Posterior cingulate gyrus (tissue), 11 donors: ENCODE results near the gene MAP7.
A peak's percentile ranks its signal among the peaks of the same experiment; 100 is the strongest.

Source experiments
- DNase-seq, 10 donors: peaks; one replicate each; pipeline versions ENCODE4 v3.0.0 to v3.0.0-alpha.2; 2020 to 2021; ENCODE audit warnings: mixed read lengths in 3 of 10
- intact Hi-C: fragments of 100-400 bp; cut with DNase I; formaldehyde crosslinking; loops from one replicate; pipeline ENCODE4 v1.15.1; 2023

MAP7 gene

DNA sequence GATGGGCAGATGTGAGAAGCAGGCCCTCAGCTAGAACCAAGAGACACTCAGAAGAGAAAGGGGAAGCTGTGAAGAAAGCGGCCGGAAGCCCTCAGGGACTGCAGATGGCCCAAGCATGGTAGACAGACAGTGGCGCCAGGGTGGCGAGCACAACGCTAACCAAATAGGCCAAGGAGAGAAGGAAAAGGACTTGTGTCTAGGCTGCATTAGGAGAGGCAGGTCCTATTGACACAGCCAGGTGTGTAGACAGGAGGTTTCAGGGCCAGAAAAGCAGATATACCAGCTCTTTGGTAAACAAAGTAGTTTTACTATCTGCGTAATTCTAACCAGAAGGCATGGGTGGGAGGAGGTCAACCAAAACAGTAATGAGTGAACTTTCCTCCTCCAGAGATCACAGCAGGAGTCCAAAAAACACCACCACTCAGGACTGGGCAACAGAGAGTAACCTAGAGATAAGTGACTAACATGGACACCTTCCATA, 15.8 kb upstream of the MAP7 start:
- DNase-seq: no peak
- intact Hi-C loops: no loop called here

DNA sequence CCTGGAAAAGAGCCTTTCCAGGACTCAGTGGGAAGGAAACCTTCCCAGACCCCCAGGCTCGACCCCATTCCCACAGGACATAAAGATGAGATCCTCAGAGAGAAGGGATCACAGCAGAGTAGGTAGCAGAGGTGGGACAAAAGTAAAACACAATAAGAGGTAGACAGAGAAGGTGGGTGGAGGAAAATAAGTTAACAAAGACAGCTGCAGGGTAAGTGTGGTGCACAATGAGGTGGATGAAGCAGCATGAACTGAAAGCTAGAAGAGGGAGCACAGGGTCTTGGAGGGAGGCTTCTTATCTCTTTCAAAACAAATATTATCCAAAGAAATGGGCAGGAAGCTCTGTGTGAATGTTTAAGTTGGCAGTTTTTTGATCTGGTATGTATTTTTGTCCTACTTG, 14.0 kb upstream of the MAP7 start:
- no peak for DNase-seq
- intact Hi-C loops: no loop called here

DNA sequence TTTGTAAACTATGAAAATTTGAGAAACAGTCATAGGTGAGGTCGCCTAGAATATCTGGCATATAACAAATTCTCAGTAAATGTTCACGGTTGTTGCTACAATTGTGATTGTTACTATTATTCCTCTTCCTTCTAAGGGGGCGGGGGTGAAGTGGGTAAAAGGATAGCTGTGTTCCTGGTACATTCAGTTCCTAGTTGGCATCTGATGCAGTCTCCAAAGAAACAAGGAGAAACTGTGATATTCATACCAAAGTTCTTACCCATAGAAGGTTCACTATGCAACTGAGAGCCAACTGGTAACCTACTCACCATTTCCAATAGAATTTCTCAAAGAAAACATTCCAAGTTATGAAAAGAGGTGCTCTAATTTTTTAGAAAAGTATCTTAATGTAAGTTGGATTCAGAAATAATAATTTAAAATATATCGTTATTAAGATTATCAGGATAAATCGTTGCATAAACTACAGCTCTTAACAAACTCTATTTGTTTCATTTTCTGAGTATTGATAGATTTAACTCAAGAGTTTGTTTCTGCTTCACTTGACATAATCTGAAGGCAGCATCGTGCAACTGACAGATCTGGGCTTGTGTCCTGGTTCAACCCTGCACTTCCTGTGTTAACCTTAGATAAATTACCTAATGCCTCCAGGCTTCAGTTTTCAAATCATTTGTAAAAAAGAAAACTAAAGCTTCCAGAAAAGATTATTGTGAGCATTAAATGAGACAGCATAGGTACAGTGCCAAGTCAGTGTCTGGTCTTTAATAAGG, 13.3 kb upstream of the MAP7 start:
- DNase-seq: no peak
- intact Hi-C loops: no loop called here

DNA sequence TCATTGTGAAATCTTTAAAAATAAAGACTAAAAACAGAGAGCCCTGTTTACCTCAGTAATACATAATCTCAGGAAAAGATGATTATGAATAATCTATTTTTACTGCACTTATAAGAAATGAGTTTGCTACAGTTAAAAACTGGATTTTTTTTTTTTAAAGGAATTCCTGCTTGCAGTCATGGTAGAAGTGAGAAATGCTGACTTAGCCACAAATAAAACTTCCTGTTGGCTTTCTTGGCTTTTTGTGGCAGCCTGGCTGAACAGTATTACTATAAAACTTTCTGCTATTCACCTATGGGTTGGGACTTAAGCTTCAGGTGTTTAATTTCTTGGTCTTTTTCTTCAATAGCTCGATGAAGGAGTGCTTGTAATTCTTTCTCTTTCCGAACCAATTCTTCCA, 12.0 kb upstream of the MAP7 start:
- no peak for DNase-seq
- intact Hi-C loops: no loop called here

GRCh38 chr6:136553166-136553787, 3.1 kb upstream of the MAP7 start:
- intact Hi-C loops: no loop called here
- no peak for DNase-seq

DNA sequence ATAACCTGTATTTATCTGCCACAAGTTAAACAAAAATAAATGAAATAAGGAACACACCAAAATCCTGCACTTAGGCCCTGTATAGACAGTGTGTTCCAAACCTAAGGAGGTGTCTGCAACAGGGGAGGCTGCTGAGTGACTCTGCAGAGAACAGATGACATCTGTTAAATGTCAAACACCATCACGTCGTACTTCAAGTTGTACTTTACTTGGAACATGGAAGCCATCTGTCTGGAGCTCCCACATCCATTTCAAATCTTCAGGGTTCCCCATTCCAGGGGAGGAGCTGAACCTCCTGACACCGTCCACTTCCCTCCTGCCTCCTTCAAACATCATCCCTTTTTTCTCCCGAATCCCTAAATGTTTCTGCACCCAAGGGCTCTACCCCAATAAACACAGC, 1.8 kb upstream of the MAP7 start:
- intact Hi-C loops: no loop called here
- no peak for DNase-seq

DNA sequence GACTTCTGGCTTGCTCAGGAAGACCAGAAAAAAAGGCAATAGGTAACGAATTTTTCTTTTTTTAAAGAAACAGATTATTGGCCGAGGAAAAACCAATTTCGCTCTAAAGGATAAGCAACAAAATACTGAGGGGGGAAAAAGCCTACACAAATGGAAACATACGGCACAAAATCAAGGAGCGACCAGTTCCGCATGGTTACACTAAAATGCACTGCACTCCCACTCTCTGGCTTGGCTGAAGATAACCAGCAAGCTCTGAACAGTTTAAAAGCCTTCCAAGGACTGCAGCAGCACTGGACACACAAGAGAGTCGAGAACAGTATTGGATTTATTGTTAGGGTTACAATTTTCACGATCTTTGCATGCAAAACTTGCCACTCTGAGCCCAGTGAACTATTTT, 881 bp upstream of the MAP7 start:
- intact Hi-C loops: loop anchor here (2.0 kb wide), 1 partner anchor 262 kb away; the partner anchor contains the start of gene BCLAF1
- DNase-seq: no peak

DNA sequence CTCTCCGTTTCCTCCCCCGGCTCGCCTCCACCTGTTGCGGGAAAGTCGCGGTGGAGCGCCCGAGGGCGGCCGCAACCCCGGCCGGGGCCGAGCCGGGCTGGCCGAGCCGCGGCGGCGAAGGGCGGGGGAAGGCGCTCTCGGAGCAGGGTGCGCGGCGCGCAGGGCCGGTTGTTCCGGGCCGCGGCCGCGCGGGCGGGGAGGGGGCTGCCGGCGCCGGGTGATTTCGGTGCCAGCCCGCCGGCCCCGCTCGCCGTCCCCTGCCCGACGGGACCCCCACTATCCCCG, 235 bp downstream of the MAP7 start:
- intact Hi-C loops: loop anchor here (2.0 kb wide), 1 partner anchor 261 kb away; the partner anchor contains the start of gene BCLAF1
- peak in 2 of 10 donors; percentile 52 to 84 for DNase-seq

GRCh38 chr6:136549300-136550044, 750 bp downstream of the MAP7 start:
- intact Hi-C loops: loop anchor here (2.0 to 10.0 kb wide), 2 partner anchors 215 to 261 kb away; partner anchors contain the start of gene BCLAF1
- peak in 6 of 10 donors; percentile 7 to 82 (median 50) for DNase-seq

DNA sequence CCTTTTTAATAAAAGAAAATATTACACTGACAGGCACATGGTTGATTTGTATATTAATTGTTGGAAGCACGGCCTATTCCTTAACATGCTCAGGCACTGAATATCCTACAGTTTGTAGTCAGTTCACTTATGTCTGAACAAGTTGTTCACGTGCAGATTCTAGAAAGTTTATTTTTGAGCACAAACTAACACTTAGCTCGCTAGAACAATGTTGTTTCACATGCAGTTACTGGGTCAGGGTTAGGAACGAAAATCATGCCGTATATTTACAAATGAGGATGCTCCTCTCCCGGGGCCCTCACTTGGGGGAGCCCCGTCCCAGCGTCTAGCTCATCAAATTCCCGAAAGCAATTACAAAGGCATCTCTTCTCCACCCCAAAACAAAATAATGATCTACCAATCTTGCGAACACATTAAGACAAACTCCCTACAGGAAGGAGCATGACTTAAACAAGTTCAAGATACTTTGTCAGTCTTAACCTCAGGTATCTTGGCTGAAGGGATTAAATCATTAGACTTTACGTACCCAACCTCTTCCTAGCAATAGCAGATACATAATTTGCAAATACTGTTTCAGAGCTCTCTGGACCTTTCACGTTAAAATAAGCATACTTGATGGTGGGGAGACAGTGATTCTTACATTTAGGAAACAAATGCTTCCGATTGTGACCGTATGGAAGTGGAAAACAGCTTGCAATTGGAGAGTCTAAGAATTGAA, 1.5 kb downstream of the MAP7 start:
- DNase-seq: no peak
- intact Hi-C loops: loop anchor here (10.0 kb wide), 1 partner anchor 214 kb away; no protein-coding TSS in a partner anchor

- no peak for DNase-seq
- intact Hi-C loops: loop anchor here (10.0 kb wide), 1 partner anchor 213 kb away; no protein-coding TSS in a partner anchor
Observed at GRCh38 chr6:136547871-136548270, 2.4 kb downstream of the MAP7 start.

- DNase-seq: no peak
- intact Hi-C loops: loop anchor here (10.0 kb wide), 1 partner anchor 213 kb away; no protein-coding TSS in a partner anchor
Observed at GRCh38 chr6:136547336-136547735, 2.9 kb downstream of the MAP7 start.

- intact Hi-C loops: loop anchor here (10.0 kb wide), 1 partner anchor 212 kb away; no protein-coding TSS in a partner anchor
- no peak for DNase-seq
Observed at GRCh38 chr6:136546331-136546730, 3.9 kb downstream of the MAP7 start.

DNA sequence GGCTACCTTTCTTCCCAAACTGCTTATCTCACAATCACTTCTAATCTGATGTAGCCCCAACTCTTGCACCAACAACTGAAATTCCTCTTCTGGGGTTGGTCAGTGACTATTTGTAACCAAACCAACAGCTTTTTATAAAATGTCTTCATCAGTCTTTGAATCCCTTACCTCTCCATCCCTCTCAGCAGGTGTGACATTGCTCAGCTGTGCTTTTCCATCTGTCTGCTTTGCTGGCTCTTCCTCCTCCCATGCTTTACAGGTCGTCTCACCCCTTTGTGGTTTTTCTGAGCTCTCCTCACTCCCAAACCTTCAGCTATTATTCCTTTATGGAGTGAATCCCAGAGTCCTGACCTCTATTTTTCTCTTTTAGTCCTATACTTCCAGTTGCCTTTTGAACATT, 5.9 kb downstream of the MAP7 start:
- no peak for DNase-seq
- intact Hi-C loops: loop anchor here (10.0 kb wide), 1 partner anchor 210 kb away; no protein-coding TSS in a partner anchor

- intact Hi-C loops: loop anchor here (10.0 kb wide), 1 partner anchor 207 kb away; no protein-coding TSS in a partner anchor
- no peak for DNase-seq
Observed at GRCh38 chr6:136541395-136541794, 8.8 kb downstream of the MAP7 start.

DNA sequence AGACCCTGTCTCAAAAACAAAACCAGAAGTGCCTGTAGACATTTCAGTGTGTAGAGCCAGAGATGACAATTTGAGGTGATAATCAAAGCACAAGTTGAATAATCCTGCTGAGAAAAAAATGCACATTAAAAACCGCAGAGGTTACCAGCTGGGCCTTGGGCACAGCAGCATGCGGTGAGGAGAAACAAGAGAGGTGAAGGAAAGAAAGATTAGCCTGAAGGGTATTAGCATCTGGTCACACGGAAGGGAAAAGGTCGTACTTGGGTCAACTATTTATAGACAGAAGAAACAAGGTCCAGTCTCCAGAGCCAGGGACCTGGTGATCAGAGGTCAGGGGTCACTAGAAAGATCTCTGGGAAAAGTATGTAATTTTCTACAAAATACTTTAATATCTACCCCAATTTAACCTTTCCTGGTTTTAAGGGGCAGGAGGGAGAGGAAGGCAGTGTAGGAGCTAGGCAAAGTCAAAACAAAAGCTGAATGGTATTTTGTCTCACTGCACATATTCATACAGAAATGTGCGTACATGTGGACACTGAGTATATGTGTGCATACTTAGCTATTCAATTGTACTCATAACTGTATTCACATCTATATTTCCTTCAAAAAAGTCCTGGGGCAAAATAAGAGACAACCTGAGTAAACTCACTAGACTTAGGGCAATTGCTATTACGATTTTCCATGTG, 10.1 kb downstream of the MAP7 start:
- intact Hi-C loops: loop anchor here (10.0 kb wide), 1 partner anchor 205 kb away; no protein-coding TSS in a partner anchor
- DNase-seq: no peak

- no peak for DNase-seq
- intact Hi-C loops: no loop called here
Observed at GRCh38 chr6:136538836-136539235, 11.4 kb downstream of the MAP7 start.

- no peak for DNase-seq
- intact Hi-C loops: no loop called here
Observed at GRCh38 chr6:136535880-136536650, 14.2 kb downstream of the MAP7 start.
